A673 (cell line): ENCODE measurements around the gene SERTAD2.

Experiments used
- CTCF ChIP-seq: fragments of 300-800, 200-600 bp; sonication (generic); conservative IDR thresholded peaks from 2 replicates; pipeline ENCODE4 v1.5.1; 2017; ENCODE audit warnings: low read depth, mild to moderate bottlenecking, antibody characterized with exemption, low read length, moderate library complexity, mixed read lengths
- EZH2 ChIP-seq: fragments of 200-600 bp; sonication (generic); IDR thresholded peaks from 2 replicates; pipeline ENCODE4 v1.6.1; 2017; ENCODE audit warnings: borderline replicate concordance, low read depth, mild to moderate bottlenecking, mixed read lengths, antibody characterized with exemption, low read length; ENCODE audit not compliant: poor library complexity, severe bottlenecking

DNA sequence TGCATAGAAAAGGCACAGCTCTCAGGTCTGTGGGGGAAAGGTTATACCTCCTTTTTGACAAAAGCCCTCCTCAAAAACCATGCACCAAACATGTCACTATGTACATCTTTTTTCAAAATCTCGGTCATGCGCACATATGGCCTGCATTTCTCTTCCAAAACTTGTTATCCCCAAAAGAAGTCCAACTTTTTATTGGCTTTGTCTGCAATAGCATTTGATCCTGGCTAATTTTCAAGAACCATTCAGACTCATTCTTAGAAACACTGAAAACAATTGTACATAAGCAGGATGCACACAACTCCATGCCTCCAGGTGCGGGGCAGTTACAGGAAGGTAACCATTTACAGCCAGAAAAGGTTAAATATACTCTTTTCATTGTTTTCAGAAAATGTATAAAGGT is 21.9 kb downstream of the SERTAD2 start:
- TF ChIP-seq EZH2 = no peak
- TF ChIP-seq CTCF = no peak
